ENCODE results near the gene IFI6. TPM values are rescaled to one million over a fixed set of nuclear protein-coding genes. Genes with fewer than 3 reads are reported as not detected.

The IFI6 gene
- total RNA-seq, 1 experiment from 2014 or later, result 14.8 TPM

DNA sequence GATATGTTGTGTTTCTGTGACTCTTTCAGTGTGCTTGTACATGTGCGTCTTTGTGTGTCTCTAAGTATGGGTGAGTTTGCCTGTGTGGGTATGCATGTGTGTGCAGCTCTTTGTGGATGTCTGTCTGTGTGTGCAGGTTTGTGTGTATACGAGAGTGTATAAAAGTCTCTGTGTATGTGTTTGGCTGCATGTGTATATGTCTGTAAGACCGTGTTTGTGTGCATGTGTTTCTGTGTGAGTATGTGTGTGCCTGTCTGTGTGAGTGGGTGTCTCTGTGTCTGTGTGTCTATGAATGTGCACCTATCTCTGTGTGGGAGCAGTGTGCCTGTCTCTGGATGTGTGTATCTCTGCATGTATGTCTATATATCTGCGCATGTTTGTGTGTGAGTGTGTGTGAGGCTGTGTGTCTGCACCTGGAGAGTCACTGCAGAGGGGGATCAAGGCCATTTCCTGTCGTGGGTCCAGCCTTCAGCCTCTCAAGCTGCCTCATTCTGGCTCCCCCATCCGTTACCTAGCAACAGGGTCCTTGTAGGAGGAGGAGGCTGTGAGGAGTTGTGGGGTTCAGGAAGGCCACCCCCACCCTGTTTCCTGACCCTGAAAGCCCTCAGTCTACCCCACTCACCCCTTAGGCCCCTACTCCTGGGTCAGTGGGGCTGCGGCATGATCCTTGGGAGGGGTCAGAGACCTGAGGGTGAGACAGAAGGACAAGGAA is 47.4 kb downstream of the IFI6 start:
- no peak overlapping the region for H3K4me2 ChIP-seq (ENCODE audit: low read length)
- CTCF ChIA-PET, result no interaction called here
- intact Hi-C loops (cut with micrococcal nuclease), result no loop called here

More for the DNA sequence above, 47.4 kb downstream of the IFI6 start:
- Histone ChIP-seq H3K9ac (ENCODE audit: low read length) (no peak overlapping the region), H3K79me2 (ENCODE audit: insufficient read depth, low read length) (no peaks in the 10 kb centered on the region), H2AFZ (ENCODE audit: low read depth, low read length, poor library complexity, severe bottlenecking) (no peak overlapping the region), H3K27ac (ENCODE audit: low read depth, low read length) (no peak overlapping the region), H3K4me1 (ENCODE audit: control insufficient read depth in 1 of 2, insufficient read depth in 2 of 2, low read length in 2 of 2) (peaks cover 0 to 8% of the 10 kb centered on the region in 2 experiments; a peak in 2 of 4 replicates), H3K36me3 (ENCODE audit: control insufficient read depth in 1 of 2, insufficient read depth in 2 of 2, low read length in 2 of 2) (no peaks in the 10 kb centered on the region), H3K27me3 (ENCODE audit: insufficient read depth, low read length) (no peaks in the 10 kb centered on the region), H3K9me3 (ENCODE audit: control insufficient read depth in 1 of 2, insufficient read depth in 1 of 2, low read depth in 1 of 2, low read length in 2 of 2) (no peaks in the 10 kb centered on the region), H4K20me1 (ENCODE audit: insufficient read depth) (no peaks in the 10 kb centered on the region), H3K4me3 (replicated peaks in 1 of 2; ENCODE audit: low read depth in 1 of 2, low read length in 2 of 2) (no peak overlapping the region), H3K9me2 (ENCODE audit: insufficient read depth) (no peaks in the 10 kb centered on the region)
- BruUV-seq (replicated peaks), result no TSS peak
- ATAC-seq, result no peak
- ChIA-PET POLR2A (no interaction called here), RAD21 (ENCODE audit: low non-redundant PET in 1 of 2, low total read pairs in 2 of 2, uncharacterized antibody in 2 of 2, unreplicated experiment in 2 of 2) (no interaction called here)
- TF ChIP-seq TCF7L2 (IDR thresholded peaks at IDR 0.05; ENCODE audit: borderline replicate concordance, extremely low read depth, insufficient read depth, insufficient read length) (no peak), ELF1 (IDR thresholded peaks at IDR 0.05; ENCODE audit: borderline replicate concordance, low read depth) (no peak), EZH2 (IDR thresholded peaks at IDR 0.05) (no peak), REST (IDR thresholded peaks at IDR 0.05; ENCODE audit: low read depth) (no peak), JUND (IDR thresholded peaks at IDR 0.05) (no peak)
- TF ChIP-seq, protein P1, sequence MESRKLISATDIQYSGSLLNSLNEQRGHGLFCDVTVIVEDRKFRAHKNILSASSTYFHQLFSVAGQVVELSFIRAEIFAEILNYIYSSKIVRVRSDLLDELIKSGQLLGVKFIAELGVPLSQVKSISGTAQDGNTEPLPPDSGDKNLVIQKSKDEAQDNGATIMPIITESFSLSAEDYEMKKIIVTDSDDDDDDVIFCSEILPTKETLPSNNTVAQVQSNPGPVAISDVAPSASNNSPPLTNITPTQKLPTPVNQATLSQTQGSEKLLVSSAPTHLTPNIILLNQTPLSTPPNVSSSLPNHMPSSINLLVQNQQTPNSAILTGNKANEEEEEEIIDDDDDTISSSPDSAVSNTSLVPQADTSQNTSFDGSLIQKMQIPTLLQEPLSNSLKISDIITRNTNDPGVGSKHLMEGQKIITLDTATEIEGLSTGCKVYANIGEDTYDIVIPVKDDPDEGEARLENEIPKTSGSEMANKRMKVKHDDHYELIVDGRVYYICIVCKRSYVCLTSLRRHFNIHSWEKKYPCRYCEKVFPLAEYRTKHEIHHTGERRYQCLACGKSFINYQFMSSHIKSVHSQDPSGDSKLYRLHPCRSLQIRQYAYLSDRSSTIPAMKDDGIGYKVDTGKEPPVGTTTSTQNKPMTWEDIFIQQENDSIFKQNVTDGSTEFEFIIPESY (IDR thresholded peaks at IDR 0.05; ENCODE audit: extremely low read depth, insufficient replicate concordance, low read length), result no peak
- DNase-seq (ENCODE audit: low read depth, low spot score), result no peak

All from HCT116 (cell line).